AG10803 (cell line): ENCODE data around the gene PLA2G4F.

Experiments used
- DNase-seq: peaks from one replicate; pipeline ENCODE4 v3.0.0; 2010; ENCODE audit warnings: low read depth
- H3K4me3 ChIP-seq: 2 replicates; pipeline ENCODE4 v1.5.1; 2011; ENCODE audit warnings: mild to moderate bottlenecking, low read length, control low read depth
- CTCF ChIP-seq: conservative IDR thresholded peaks from 2 replicates; pipeline ENCODE4 v1.5.1; 2011; ENCODE audit warnings: mild to moderate bottlenecking, low read length, control low read depth, inconsistent platforms

The PLA2G4F gene

GRCh38 chr15:42110367-42110766, 46.1 kb downstream of the PLA2G4F start:
- H3K4me3 ChIP-seq, result no peak overlapping the region
- TF ChIP-seq CTCF, result no peak
- DNase-seq, result no peak

GRCh38 chr15:42108806-42109205, 47.6 kb downstream of the PLA2G4F start:
- no peak overlapping the region for H3K4me3 ChIP-seq
- DNase-seq, result no peak
- no peak for TF ChIP-seq CTCF

- DNase-seq, result peak; percentile 11
- TF ChIP-seq CTCF, result no peak
- no peak overlapping the region for H3K4me3 ChIP-seq
Observed at GRCh38 chr15:42108189-42108588, 48.2 kb downstream of the PLA2G4F start.

GRCh38 chr15:42107473-42107872, 49.0 kb downstream of the PLA2G4F start:
- no peak for DNase-seq
- TF ChIP-seq CTCF, result no peak
- H3K4me3 ChIP-seq, result no peak overlapping the region

GRCh38 chr15:42106288-42106687, 50.1 kb downstream of the PLA2G4F start:
- DNase-seq, result no peak
- no peak overlapping the region for H3K4me3 ChIP-seq
- TF ChIP-seq CTCF, result no peak

- DNase-seq, result peak; percentile 73
- no peak overlapping the region for H3K4me3 ChIP-seq
- no peak for TF ChIP-seq CTCF
Observed at GRCh38 chr15:42104095-42104891, 52.1 kb downstream of the PLA2G4F start.

- no peak overlapping the region for H3K4me3 ChIP-seq
- peak; percentile 36 for DNase-seq
- no peak for TF ChIP-seq CTCF
Observed at GRCh38 chr15:42102646-42103235, 53.7 kb downstream of the PLA2G4F start.
